Urinary bladder (tissue), 4 donors: Measurements from ENCODE around the gene AGPAT3. TPM values are rescaled to one million over a fixed set of nuclear protein-coding genes. Genes with fewer than 3 reads are reported as not detected.

Experiments used
- DNase-seq: peaks from one replicate; pipeline ENCODE4 v3.0.0-alpha.2; 2015; ENCODE audit errors: extremely low spot score
- H3K27ac ChIP-seq: one replicate; pipeline ENCODE4 v1.5.1; 2013; ENCODE audit warnings: low read depth, mild to moderate bottlenecking, moderate library complexity
- H3K36me3 ChIP-seq: one replicate; pipeline ENCODE4 v1.6.1; 2013; ENCODE audit warnings: mild to moderate bottlenecking, moderate library complexity; ENCODE audit not compliant: insufficient read depth
- H3K4me1 ChIP-seq: one replicate; pipeline ENCODE4 v1.6.1; 2013; ENCODE audit warnings: mild to moderate bottlenecking, moderate library complexity; ENCODE audit not compliant: insufficient read depth
- H3K4me3 ChIP-seq: one replicate; pipeline ENCODE4 v1.5.1; 2013; ENCODE audit warnings: low read depth, low read length
- WGBS: extraction: QIAGEN DNeasy Blood & Tissue Kit; methylation state at CpG from one replicate; pipeline ENCODE4 v1.1.7; 2013; 5-methylcytosine and 5-hydroxymethylcytosine counted together
- polyA plus RNA-seq: library from polyadenylated mRNA; stranded (reverse); fragments of 200-250 nt; gene quantifications from one replicate; pipeline ENCODE4 v1.2.3, GENCODE V29; 2013
- total RNA-seq: library from RNA; depleted of rRNA; stranded (reverse); fragments of >200 nt; gene quantifications from one replicate; pipeline ENCODE4 v1.2.3, GENCODE V29; 2014
- donor health status: healthy with polysubstance abuse.
- donor health status: healthy.

Gene AGPAT3
- total and polyA plus RNA-seq, 2 donors = 19.5 to 25.1 TPM

DNA sequence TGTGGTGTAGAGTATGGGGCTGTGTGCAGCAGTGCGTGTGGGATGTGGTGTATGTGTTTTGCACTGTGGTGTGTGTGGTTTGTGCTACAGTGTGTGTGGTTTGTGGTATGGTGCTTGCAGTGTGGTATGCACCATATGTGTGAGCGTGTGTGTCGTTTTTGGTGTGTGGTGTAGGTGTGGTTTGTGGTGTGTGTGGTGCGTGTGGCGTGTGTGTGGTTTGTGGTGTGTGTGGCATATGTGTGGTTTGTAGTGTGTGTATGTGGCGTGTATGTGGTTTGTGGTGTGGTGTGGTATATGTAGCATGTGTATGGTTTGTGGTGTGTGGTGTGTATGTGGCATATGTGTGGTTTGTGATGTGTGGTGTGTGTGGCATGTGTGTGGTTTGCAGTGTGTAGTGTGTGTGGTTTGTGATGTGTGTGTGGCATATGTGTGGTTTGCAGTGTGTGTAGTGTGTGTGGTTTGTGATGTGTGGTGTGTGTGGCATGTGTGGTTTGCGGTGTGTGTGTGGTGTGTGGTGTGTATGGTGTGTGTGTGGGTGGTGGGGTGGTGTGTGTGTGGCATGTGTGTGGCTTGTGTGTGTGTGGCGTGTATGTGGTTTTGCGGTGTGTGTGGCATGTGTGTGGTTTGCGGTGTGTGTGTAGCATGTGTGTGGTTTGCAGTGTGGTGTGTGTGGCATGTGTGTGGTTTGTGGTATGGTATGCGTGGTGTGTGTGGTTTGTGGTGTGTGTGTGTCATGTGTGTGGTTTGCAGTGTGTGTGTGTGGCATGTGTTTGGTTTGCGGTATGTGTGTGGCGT lies 93.5 kb downstream of the AGPAT3 start:
- DNase-seq = no peak
- H3K4me1 ChIP-seq = no peaks in the 10 kb centered on the region
- 96% methylated on average over 13 of the region's 13 CpGs for WGBS
- no peak overlapping the region for H3K4me3 ChIP-seq
- no peaks in the 10 kb centered on the region for H3K36me3 ChIP-seq
- no peak overlapping the region for H3K27ac ChIP-seq

- no peak for DNase-seq
- Histone ChIP-seq H3K36me3 (no peaks in the 10 kb centered on the region), H3K4me3 (no peak overlapping the region), H3K4me1 (no peaks in the 10 kb centered on the region), H3K27ac (no peak overlapping the region)
- 79% methylated on average over 39 of the region's 39 CpGs for WGBS
These were observed 94.5 kb downstream of the AGPAT3 start for GRCh38 chr21:43959231-43960116.

GRCh38 chr21:43961382-43961909 lies 96.4 kb downstream of the AGPAT3 start:
- no peak overlapping the region for H3K4me3 ChIP-seq
- no peaks in the 10 kb centered on the region for H3K36me3 ChIP-seq
- H3K27ac ChIP-seq = no peak overlapping the region
- DNase-seq = no peak
- 92% methylated on average over 24 of the region's 24 CpGs for WGBS
- no peaks in the 10 kb centered on the region for H3K4me1 ChIP-seq

DNA sequence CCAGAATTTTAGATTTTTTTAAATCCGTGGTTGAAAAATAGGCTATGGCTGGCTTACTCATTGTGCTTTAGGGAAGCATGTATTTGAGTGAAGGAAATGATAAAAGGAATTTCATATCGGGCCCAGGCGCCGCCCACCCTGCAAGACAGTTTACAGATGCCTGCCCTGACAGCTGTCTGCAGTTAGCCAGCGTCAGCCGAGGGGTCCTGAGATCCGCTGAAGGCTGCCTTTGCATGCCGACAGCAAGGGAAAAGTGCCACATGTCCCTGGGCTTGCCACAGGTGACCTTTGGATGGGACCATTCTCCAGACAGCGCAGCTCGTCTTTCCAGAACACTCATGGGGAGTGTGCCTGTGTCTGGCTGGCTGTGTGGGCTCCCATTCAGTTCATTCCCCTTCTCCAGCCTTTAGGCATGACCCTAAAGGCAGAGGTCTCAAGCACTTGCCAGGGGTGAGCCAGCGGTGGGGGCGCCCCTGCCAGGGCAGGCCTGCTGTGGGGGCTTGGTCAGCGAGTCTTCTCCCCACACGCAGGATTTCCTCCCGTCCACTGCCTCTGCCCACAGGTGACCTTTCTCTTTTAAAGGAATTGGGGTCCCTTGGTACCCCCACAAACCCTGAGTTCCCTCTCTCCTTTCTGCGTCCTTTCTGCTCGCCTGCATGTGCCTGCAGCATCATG lies 101.0 kb downstream of the AGPAT3 start:
- no peaks in the 10 kb centered on the region for H3K36me3 ChIP-seq

GRCh38 chr21:43966946-43967512 lies 102.0 kb downstream of the AGPAT3 start:
- Histone ChIP-seq H3K36me3 (no peaks in the 10 kb centered on the region), H3K27ac (no peak overlapping the region), H3K4me3 (no peak overlapping the region), H3K4me1 (no peaks in the 10 kb centered on the region)
- WGBS = 83% methylated on average over 18 of the region's 18 CpGs
- DNase-seq = no peak

More for the DNA sequence above, 101.0 kb downstream of the AGPAT3 start:
- H3K4me1 ChIP-seq = no peaks in the 10 kb centered on the region
- H3K27ac ChIP-seq = no peak overlapping the region
- no peak for DNase-seq
- 75% methylated on average over 17 of the region's 17 CpGs for WGBS
- no peak overlapping the region for H3K4me3 ChIP-seq

DNA sequence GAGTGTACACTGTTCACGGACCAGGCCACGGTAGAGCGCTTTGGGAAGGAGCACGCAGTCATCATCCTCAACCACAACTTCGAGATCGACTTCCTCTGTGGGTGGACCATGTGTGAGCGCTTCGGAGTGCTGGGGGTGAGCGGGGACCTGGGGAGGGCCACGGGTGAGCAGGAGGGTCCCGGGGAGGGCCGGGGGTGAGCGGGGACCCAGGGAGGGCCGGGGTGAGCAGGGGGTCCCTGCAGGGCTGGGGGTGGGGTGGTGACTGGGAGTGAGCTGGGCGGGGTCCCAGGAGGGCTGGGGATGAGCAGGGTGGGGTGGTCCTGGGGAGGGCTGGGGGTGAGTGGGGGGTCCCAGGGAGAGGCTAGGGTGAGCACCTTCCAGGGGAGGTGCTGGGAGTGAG lies 103.0 kb downstream of the AGPAT3 start:
- no peak for DNase-seq
- 94% methylated on average over 15 of the region's 15 CpGs for WGBS
- Histone ChIP-seq H3K36me3 (no peaks in the 10 kb centered on the region), H3K4me1 (no peaks in the 10 kb centered on the region), H3K27ac (no peak overlapping the region), H3K4me3 (no peak overlapping the region)

GRCh38 chr21:43968410-43969114 lies 103.5 kb downstream of the AGPAT3 start:
- DNase-seq = no peak
- 91% methylated on average over 19 of the region's 19 CpGs for WGBS
- H3K27ac ChIP-seq = no peak overlapping the region
- H3K4me3 ChIP-seq = no peak overlapping the region
- H3K36me3 ChIP-seq = no peaks in the 10 kb centered on the region
- no peaks in the 10 kb centered on the region for H3K4me1 ChIP-seq

DNA sequence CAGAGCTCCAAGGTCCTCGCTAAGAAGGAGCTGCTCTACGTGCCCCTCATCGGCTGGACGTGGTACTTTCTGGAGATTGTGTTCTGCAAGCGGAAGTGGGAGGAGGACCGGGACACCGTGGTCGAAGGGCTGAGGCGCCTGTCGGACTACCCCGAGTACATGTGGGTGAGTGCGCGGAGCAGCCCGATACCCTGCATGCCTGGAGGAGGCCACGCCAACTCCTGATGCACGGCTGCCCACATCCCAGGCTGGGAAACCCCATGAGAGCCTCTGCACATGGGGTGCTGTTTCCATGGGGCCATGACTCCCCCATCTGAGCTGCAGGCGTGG lies 104.1 kb downstream of the AGPAT3 start:
- WGBS = 92% methylated on average over 17 of the region's 17 CpGs

DNA sequence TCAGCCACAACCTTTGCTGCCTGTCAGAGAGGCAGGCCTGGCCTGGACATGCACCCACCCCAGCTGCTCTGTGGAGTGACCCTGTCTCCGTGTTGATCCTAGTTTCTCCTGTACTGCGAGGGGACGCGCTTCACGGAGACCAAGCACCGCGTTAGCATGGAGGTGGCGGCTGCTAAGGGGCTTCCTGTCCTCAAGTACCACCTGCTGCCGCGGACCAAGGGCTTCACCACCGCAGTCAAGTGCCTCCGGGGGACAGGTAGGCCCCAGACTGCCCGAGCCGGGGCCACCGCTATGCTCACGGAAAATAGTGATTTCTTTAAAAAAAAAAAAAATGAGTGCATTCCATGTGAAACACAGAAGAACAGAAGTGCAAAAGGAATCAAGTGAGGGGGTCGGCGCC lies 105.5 kb downstream of the AGPAT3 start:
- DNase-seq = no peak
- 92% methylated on average over 18 of the region's 18 CpGs for WGBS
- no peaks in the 10 kb centered on the region for H3K4me1 ChIP-seq
- no peak overlapping the region for H3K27ac ChIP-seq
- no peak overlapping the region for H3K4me3 ChIP-seq
- no peaks in the 10 kb centered on the region for H3K36me3 ChIP-seq

More for the DNA sequence above, 104.1 kb downstream of the AGPAT3 start:
- H3K27ac ChIP-seq = no peak overlapping the region
- no peaks in the 10 kb centered on the region for H3K36me3 ChIP-seq
- H3K4me3 ChIP-seq = no peak overlapping the region
- H3K4me1 ChIP-seq = no peaks in the 10 kb centered on the region
- no peak for DNase-seq

DNA sequence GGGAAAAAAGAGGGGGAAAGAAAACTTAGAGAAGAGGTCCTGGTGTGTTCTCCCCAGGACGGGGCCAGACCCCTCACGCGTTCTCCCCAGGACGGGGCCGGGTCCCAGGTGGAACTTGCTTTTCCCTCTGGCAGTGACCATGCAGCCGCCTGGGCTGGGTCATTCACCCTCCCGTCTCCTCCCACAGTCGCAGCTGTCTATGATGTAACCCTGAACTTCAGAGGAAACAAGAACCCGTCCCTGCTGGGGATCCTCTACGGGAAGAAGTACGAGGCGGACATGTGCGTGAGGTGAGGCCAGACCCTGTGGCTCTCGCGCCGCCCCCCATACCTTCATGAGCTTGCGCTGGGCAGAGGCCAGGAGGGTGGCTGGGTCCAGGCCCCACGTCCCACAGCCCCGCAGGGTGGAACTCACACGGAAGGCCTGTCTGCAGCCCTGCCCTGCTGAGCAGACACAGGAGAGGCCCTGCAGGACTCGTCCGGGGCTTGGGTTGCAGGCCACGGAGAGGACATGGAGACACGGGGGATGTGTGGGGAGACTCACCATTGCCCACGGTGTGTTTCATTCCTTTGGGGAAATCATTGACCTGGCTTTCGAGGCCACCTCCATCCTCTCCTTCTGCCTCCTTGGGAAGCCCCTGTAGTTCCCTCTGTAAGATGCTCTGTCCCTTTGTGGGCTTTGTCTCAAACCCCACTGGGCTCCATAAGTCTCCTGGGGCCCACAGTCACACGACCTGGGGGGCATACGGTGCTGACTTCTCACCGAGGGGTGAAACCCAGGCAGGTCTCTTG lies 106.4 kb downstream of the AGPAT3 start:
- no peak for DNase-seq
- WGBS = 85% methylated on average over 29 of the region's 29 CpGs
- Histone ChIP-seq H3K27ac (no peak overlapping the region), H3K4me1 (no peaks in the 10 kb centered on the region), H3K4me3 (no peak overlapping the region), H3K36me3 (no peaks in the 10 kb centered on the region)

- H3K36me3 ChIP-seq = no peaks in the 10 kb centered on the region
- WGBS = 95% methylated on average over 11 of the region's 11 CpGs
- no peak overlapping the region for H3K4me3 ChIP-seq
- DNase-seq = no peak
- no peak overlapping the region for H3K27ac ChIP-seq
- no peaks in the 10 kb centered on the region for H3K4me1 ChIP-seq
These were observed 106.9 kb downstream of the AGPAT3 start for GRCh38 chr21:43971992-43972255.

DNA sequence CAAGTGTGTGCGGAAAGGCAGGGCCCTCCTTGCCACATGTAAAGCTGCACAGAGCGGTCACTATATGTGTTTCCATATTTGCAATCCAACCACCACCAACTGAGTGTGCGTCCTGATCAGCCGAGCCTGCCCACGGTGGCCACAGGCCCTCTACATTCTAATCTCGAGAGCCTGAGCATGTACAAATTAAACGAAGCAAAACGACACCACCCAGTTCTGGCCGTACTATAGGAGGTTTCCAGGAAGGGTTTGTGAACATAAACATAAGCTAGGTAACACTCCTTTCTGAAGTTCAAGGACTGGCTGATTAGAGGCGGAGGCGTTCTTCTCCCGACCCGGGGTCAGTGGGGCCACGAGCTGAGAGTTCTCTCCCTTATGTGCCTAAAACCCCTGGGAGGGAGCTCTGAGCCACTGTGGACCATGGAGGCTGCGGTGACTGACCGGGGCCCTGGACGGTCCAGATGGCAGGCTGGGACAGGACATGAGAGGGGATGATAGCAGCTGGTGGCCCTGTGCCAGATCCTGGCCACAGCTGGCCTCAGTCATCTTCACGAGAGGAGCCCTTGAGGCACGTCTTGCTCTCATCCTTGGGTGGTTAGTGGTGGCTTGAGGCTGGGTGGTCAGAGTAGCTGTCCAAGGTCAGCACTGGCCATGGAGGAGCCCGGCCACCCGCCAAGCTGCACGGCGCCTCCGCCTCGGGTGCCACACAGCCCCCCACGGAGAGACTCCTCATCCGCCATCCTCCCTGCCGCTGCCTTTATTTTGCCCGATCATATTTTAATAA lies 108.0 kb downstream of the AGPAT3 start:
- H3K4me3 ChIP-seq = no peak overlapping the region
- no peaks in the 10 kb centered on the region for H3K4me1 ChIP-seq
- H3K36me3 ChIP-seq = no peaks in the 10 kb centered on the region
- H3K27ac ChIP-seq = no peak overlapping the region
- 69% methylated on average over 29 of the region's 29 CpGs for WGBS
- no peak for DNase-seq
